Pancreas (tissue), 10 donors: ENCODE data around the gene LILRB1. TPM values are rescaled to one million over a fixed set of nuclear protein-coding genes. Genes with fewer than 3 reads are reported as not detected.

Experiments
- ATAC-seq, 4 donors: fragments of 200-7000 bp; cut with Tn5 transposase; one replicate each; pipeline versions ENCODE4 v1.8.0 to v1.9.1; 2020; ENCODE audit warnings: mild to moderate bottlenecking in 4 of 4, moderate library complexity in 4 of 4
- DNase-seq, 6 donors: peaks; one replicate each; pipeline ENCODE4 v3.0.0-alpha.2; 2020
- FAIRE-seq: peaks from 2 replicates; lab custom pipeline; 2012; peaks lifted over from hg19 to GRCh38; lab: Jason Lieb, UNC
- H3K27ac ChIP-seq, 4 donors: fragments of 200-600 bp; sonication (generic); 1 replicate in 3 of 4; 2 replicates in 1 of 4; pipeline versions ENCODE4 v1.5.0 to v1.8.0; 2020
- H3K27me3 ChIP-seq, 4 donors: fragments of 200-600 bp; one replicate each; pipeline ENCODE4 v1.8.0; 2021
- H3K36me3 ChIP-seq, 3 donors: fragments of 200-600 bp; sonication (generic) in 1 of 3; one replicate each; pipeline versions ENCODE4 v1.5.0 to v1.8.0; 2020 to 2021
- H3K4me1 ChIP-seq, 3 donors: fragments of 200-600 bp; one replicate each; pipeline ENCODE4 v1.8.0; 2021
- H3K4me3 ChIP-seq, 4 donors: fragments of 200-600 bp; sonication (generic) in 2 of 4; one replicate each; pipeline versions ENCODE4 v1.5.0 to v1.8.0; 2020 to 2021
- H3K9me3 ChIP-seq, 4 donors: fragments of 200-600 bp; one replicate each; pipeline ENCODE4 v1.8.0; 2021
- CTCF ChIP-seq, 4 donors: fragments of 200-600 bp; sonication (generic) in 3 of 4; IDR thresholded peaks; one replicate each; pipeline versions ENCODE4 v1.5.0 to v1.8.0; 2021; ENCODE audit warnings: antibody characterized with exemption in 4 of 4
- WGBS, 2 donors: extraction: QIAGEN DNeasy Blood & Tissue Kit; methylation state at CpG; one replicate each; pipeline ENCODE4 v1.1.7; 2013; 5-methylcytosine and 5-hydroxymethylcytosine counted together
- intact Hi-C, 3 donors: fragments of 100-400 bp; cut with DNase I; formaldehyde crosslinking; loops; one replicate each; pipeline versions ENCODE4 v1.11.1 to v1.14.2; 2022
- polyA plus RNA-seq, 2 donors: library from polyadenylated mRNA; stranded (reverse); fragments of 200-250 nt; gene quantifications; one replicate each; pipeline ENCODE4 v1.2.3, GENCODE V29; 2013
- total RNA-seq, 6 donors: library from RNA; stranded (reverse); fragmentation: NEBNext Ultra II Directional in 4 of 6; extraction: Animal tissue kit (Norgen Biotek cat#: 25700) in 4 of 6; gene quantifications; one replicate each; pipeline versions ENCODE4 v1.2.1 to v1.2.4, GENCODE V29; 2021 to 2023
- donor health status: healthy with polysubstance abuse.
- donor health status: DM: no; HTN: no; CAD: no; lungs with moderate emphysema.
- donor health status: DM: no; HTN: no; CAD: no.
- donor health status: control.
- donor health status: control.
- donor health status: Bipolar disorder and iron deficiency.
- donor health status: DM: yes; HTN: yes; CAD: no.
- donor health status: DM: no; HTN: no; CAD: no.
- donor health status: DM: no; HTN: no; CAD: no.
- donor health status: DM: yes; HTN: yes; CAD: no.

The LILRB1 gene
- total and polyA plus RNA-seq, 8 donors: 0.51 to 8.8 (median 0.89) TPM

GRCh38 chr19:54650108-54650655, 19.9 kb downstream of the LILRB1 start:
- DNase-seq: no peak
- intact Hi-C loops: no loop called here
- no peaks in the 10 kb centered on the region for H3K27me3 ChIP-seq
- ATAC-seq: no peak
- WGBS, 2 donors: 54 to 76% methylated on average over 6 of the region's 6 CpGs
- H3K4me3 ChIP-seq: no peak overlapping the region
- H3K27ac ChIP-seq: no peak overlapping the region
- no peaks in the 10 kb centered on the region for H3K9me3 ChIP-seq
- TF ChIP-seq CTCF (IDR thresholded peaks at IDR 0.05): no peak
- H3K36me3 ChIP-seq: no peaks in the 10 kb centered on the region
- FAIRE-seq: no peak
- H3K4me1 ChIP-seq: no peaks in the 10 kb centered on the region

- TF ChIP-seq CTCF (IDR thresholded peaks at IDR 0.05): peak in 3 of 4 donors; percentile 39 to 58 (median 49)
- no peaks in the 10 kb centered on the region for H3K27me3 ChIP-seq
- H3K4me1 ChIP-seq: no peaks in the 10 kb centered on the region
- H3K27ac ChIP-seq: no peak overlapping the region
- intact Hi-C loops: no loop called here
- ATAC-seq: peak in 2 of 4 donors; percentile 29 to 41
- DNase-seq: no peak
- no peaks in the 10 kb centered on the region for H3K36me3 ChIP-seq
- WGBS, 2 donors: 22 to 28% methylated on average over 6 of the region's 6 CpGs
- H3K9me3 ChIP-seq: no peaks in the 10 kb centered on the region
- no peak overlapping the region for H3K4me3 ChIP-seq
- FAIRE-seq: no peak
Observed at GRCh38 chr19:54653181-54653809, 23.0 kb downstream of the LILRB1 start.

- H3K27ac ChIP-seq: no peak overlapping the region
- H3K9me3 ChIP-seq: no peaks in the 10 kb centered on the region
- ATAC-seq (peak in 1 of 4 donors; percentile 55), FAIRE-seq (no peak), DNase-seq (no peak)
- no peaks in the 10 kb centered on the region for H3K36me3 ChIP-seq
- no peaks in the 10 kb centered on the region for H3K4me1 ChIP-seq
- H3K27me3 ChIP-seq: peaks cover 0 to 5% (median 0%) of the 10 kb centered on the region in 4 donors
- no peak overlapping the region for H3K4me3 ChIP-seq
- WGBS, 2 donors: 53 to 62% methylated on average over 14 of the region's 14 CpGs
- intact Hi-C loops: no loop called here
- TF ChIP-seq CTCF (IDR thresholded peaks at IDR 0.05): no peak
Observed at GRCh38 chr19:54654447-54655321, 24.4 kb downstream of the LILRB1 start.

GRCh38 chr19:54659300-54659699, 29.0 kb downstream of the LILRB1 start:
- Histone ChIP-seq H3K27ac (no peak overlapping the region), H3K4me1 (no peaks in the 10 kb centered on the region), H3K4me3 (no peak overlapping the region), H3K9me3 (no peaks in the 10 kb centered on the region), H3K27me3 (peaks cover 0 to 5% (median 0%) of the 10 kb centered on the region in 4 donors), H3K36me3 (no peaks in the 10 kb centered on the region)
- DNase-seq (no peak), ATAC-seq (no peak), FAIRE-seq (no peak)
- intact Hi-C loops: no loop called here
- TF ChIP-seq CTCF (IDR thresholded peaks at IDR 0.05): no peak
- 43 to 50% methylated on average over 6 of the region's 6 CpGs for WGBS, 2 donors
